GM19240 (cell line): ENCODE results near the gene SORCS2.

ENCODE experiments used
- DNase-seq: peaks from one replicate; pipeline ENCODE4 v3.0.0; 2011; ENCODE audit warnings: low spot score; ENCODE audit not compliant: insufficient read length

The SORCS2 gene

DNA sequence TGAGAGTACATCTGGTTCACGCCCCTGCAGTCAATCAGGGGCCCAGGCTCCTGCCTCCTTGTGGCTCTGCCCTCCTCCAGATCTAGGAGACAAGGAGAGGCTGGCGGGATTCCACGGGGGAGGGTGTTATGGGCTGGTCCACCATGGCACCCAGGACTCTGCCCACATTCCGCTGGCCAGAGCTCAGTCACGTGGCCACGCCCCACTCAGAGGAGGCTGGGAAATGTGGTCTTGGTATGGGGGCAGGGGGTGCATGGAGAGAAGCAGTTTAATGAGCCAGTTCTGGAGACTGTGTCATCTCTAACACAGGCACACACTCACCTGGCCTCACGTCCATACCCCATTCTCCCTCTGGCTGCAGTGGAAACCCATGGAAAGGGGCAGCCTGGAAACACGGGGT, 273.9 kb downstream of the SORCS2 start:
- DNase-seq: no peak

GRCh38 chr4:7466904-7467303, 274.6 kb downstream of the SORCS2 start:
- no peak for DNase-seq

- DNase-seq: no peak
Measured at GRCh38 chr4:7467471-7467870, 275.1 kb downstream of the SORCS2 start.

DNA sequence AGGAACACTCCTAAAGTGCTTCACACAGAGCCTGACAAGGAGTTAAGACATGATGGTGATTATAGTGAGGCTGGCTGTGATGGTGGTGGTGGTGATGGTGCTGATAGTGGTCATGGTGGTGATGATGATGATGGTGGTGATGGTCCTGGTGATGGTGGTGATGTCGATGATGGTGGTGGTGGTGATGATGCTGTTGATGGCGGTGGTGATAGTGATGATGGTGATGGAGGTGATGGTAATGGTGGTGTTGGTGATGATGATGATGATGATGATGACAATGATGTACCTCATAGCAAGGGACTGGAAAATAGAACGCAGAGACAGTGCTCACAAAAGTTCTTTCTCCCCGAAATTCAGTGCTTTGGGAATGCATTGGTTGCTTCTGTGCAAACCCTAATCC, 276.7 kb downstream of the SORCS2 start:
- DNase-seq: no peak

GRCh38 chr4:7470111-7470510, 277.8 kb downstream of the SORCS2 start:
- no peak for DNase-seq

GRCh38 chr4:7470522-7471128, 278.3 kb downstream of the SORCS2 start:
- DNase-seq: no peak

GRCh38 chr4:7472442-7473013, 280.2 kb downstream of the SORCS2 start:
- no peak for DNase-seq

- DNase-seq: no peak
Measured at GRCh38 chr4:7473081-7473480, 280.7 kb downstream of the SORCS2 start.

GRCh38 chr4:7474320-7474719, 282.0 kb downstream of the SORCS2 start:
- no peak for DNase-seq

DNA sequence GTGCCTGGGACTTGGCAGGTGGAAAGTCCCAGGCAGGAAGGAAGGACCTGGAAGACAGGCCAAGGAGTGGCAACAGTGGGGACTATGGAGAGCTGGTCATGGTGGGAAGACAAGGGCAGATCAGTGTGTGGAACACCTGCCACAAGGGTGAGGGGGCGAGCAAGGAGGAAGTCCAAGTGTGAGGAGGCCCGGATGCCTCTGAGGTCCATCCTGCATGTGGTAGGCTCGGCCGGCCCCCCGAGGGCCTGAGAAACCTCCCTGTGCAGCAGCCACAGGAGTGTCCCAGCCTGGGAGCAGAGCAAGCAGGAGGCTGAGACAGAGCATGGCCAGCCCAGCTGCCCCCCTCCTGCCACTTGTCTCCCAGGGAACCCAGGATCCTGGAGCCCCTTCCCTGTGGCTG, 282.9 kb downstream of the SORCS2 start:
- no peak for DNase-seq

- no peak for DNase-seq
Measured at GRCh38 chr4:7476820-7477219, 284.5 kb downstream of the SORCS2 start.

DNA sequence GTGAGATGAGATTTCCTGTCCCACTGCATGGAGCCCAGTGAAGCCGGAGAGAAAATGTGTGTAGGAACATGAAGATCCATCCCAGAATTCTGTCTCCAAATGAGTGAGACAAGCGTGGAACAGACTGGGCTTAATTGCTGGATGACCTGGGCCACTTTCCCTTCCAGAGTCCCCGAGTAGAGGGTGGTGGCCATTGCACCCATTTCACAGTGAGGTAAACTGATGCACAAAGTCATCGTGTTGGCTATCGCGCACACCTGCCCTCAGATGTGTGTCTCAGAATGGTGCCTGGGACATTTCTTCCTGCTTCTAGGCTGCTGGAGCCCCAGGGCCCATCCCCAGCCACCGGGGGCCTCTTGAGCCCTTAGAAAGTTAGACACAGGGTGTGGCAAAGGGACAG, 285.4 kb downstream of the SORCS2 start:
- DNase-seq: no peak

DNA sequence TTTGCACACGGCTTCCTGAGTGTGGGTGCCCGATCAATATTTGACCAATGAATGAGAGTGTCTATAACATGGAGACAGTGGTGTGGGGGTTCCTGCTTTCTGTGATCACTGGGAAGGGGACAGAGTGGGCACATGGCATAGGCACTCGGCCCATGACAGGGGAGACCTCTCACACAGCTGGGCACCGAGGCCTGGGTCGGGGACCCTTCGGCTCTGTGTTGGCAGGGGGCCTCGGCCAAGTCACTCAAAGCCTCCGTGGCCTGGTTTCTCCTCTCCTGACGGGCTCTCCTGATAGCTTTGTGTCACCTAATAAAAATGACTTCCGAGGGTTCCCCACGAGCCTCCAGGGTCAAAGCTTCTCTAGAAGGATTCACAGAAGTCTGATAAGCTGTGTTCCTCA, 286.3 kb downstream of the SORCS2 start:
- no peak for DNase-seq

GRCh38 chr4:7480423-7480822, 288.1 kb downstream of the SORCS2 start:
- no peak for DNase-seq

DNA sequence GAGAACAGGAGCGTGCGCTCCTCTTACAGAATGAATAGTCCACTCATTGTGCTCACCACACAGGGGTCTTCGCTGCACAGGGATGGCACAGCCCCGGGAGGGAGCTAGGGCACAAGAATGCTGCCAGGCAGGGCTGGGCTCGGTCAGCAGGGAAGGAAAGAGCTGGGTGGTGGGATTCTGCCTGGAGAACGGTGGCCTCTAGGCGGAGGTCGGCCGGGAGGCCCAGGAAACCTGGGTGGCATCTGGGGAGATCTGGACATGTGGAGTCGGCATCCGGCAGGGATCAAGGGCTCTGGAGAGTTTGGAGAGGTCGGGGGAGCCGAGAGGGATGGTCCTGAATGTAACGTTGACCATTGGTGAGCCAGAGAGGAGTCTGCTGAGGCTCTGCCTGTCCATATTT, 288.9 kb downstream of the SORCS2 start:
- DNase-seq: no peak

GRCh38 chr4:7485096-7485495, 292.8 kb downstream of the SORCS2 start:
- no peak for DNase-seq

- DNase-seq: no peak
Measured at GRCh38 chr4:7486101-7486500, 293.8 kb downstream of the SORCS2 start.

DNA sequence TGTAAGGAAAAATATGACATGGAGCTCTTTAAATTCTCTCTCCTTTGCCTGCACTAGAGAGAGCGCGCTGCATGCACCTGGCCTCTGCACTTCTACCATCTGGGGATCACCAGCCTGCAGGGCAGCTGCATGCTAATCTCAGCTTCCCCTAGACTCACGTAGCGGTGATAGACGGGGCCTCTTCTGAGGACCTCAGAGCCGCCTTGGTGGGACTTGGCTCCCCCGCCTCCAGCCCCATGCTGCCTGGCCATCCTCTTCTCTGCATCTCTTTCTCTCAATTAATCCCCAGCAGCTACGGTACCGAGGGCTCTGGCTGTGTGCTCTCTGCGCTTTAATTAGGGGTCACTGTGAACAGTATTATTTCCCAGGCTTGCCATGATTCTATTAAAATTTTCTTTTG, 295.2 kb downstream of the SORCS2 start:
- no peak for DNase-seq

- no peak for DNase-seq
Measured at GRCh38 chr4:7487998-7488671, 295.8 kb downstream of the SORCS2 start.

GRCh38 chr4:7491915-7492314, 299.6 kb downstream of the SORCS2 start:
- no peak for DNase-seq

DNA sequence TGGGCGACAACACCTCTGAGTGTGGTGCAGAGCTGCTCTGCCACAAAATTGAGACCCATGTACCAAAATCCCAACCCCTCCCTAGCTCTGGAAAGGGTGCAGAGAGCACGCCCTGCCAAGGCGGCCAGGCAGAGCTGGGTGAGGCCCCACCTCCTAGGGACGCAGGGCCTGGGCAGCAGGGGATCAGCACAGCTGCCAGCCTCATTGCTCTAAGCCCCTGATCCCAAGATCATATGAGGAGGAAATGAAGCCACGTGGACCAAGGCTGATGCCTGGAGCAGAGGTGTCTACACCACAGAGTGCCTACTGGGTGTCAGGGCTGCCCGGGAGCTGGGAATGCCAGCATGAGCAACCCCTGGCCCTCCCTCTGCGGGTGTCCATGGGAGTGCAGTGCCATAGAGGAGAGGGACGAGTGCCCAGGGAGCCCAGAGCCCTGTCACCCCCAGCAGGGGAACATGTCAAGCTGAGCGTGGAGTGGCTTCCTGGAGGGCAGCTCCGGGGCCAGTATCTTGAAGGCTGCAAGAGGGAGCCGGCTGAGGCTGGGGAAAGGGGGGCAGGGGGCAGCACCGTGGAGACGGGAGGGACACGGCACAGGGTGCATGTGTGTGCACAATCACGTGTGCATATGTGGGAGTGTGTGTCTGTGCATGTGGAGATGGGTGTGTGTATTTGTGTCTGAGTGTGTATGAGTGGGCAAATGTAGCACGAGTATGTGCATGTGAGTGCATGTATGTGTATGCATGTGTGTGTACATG, 306.3 kb downstream of the SORCS2 start:
- DNase-seq: no peak

- DNase-seq: no peak
Measured at GRCh38 chr4:7499661-7500060, 307.3 kb downstream of the SORCS2 start.
